Stimulated activated effector memory CD8-positive, alpha-beta T cell treated with anti-CD3 and anti-CD28 coated beads, Interleukin-12 subunit alpha, Interleukin-12 subunit beta, amount 100 ng/mL, for 72 hours (primary cell): Measurements from ENCODE around the gene ZNF883.

ENCODE experiments used
- ATAC-seq: fragments of 150-1000 bp; cut with Tn5 transposase; 2 replicates; pipeline ENCODE4 v1.10.0; 2021
- DNase-seq, 2 donors: peaks; one replicate each; pipeline ENCODE4 v3.0.0; 2021 to 2022; ENCODE audit warnings: low spot score in 2 of 2
- H3K27ac Mint-ChIP-seq: one replicate; pipeline ENCODE4 v1.8.0; 2022; ENCODE audit warnings: mild to moderate bottlenecking, mixed read lengths
- H3K36me3 Mint-ChIP-seq: one replicate; pipeline ENCODE4 v1.8.0; 2022; ENCODE audit warnings: mild to moderate bottlenecking, mixed read lengths
- H3K4me1 Mint-ChIP-seq: one replicate; pipeline ENCODE4 v1.8.0; 2022; ENCODE audit warnings: mixed read lengths
- H3K4me3 Mint-ChIP-seq: one replicate; pipeline ENCODE4 v1.8.0; 2022; ENCODE audit warnings: mild to moderate bottlenecking, mixed read lengths
- H3K9me3 Mint-ChIP-seq: one replicate; pipeline ENCODE4 v1.8.0; 2022; ENCODE audit warnings: mixed read lengths

ZNF883 gene

GRCh38 chr9:112955550-112955949 lies 56.4 kb downstream of the ZNF883 start:
- no peaks in the 10 kb centered on the region for H3K36me3 Mint-ChIP-seq
- H3K4me1 Mint-ChIP-seq: no peaks in the 10 kb centered on the region
- no peak for DNase-seq
- no peak for ATAC-seq
- H3K4me3 Mint-ChIP-seq: no peak overlapping the region
- no peak overlapping the region for H3K27ac Mint-ChIP-seq
- peaks cover 4% of the 10 kb centered on the region for H3K9me3 Mint-ChIP-seq

- ATAC-seq (no peak), DNase-seq (no peak)
- no peaks in the 10 kb centered on the region for H3K36me3 Mint-ChIP-seq
- no peak overlapping the region for H3K4me3 Mint-ChIP-seq
- no peaks in the 10 kb centered on the region for H3K4me1 Mint-ChIP-seq
- H3K9me3 Mint-ChIP-seq: peaks cover 11% of the 10 kb centered on the region
- no peak overlapping the region for H3K27ac Mint-ChIP-seq
Measured at GRCh38 chr9:112945620-112946208, 66.3 kb downstream of the ZNF883 start.

DNA sequence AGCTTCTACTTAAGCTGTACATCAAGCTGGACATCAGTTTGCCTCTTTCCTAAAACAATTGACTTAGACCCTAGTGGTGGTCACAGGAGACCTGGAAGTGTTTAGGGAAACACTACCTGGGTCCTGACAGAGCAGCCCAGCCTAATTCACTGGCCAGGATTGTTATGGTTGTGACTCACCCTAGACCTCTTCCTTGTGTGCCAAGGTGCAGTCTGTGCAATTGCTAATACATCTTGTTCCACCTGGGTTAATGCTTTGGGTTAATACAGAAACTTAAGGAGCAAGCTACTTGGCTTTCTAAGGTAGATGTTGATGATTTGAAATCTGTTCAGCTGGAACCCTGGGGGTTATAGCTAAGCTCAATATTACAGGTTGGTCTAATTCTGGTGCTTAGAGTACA lies 72.6 kb downstream of the ZNF883 start:
- ATAC-seq (no peak), DNase-seq (no peak)
- Mint-ChIP-seq H3K27ac (no peak overlapping the region), H3K4me1 (no peaks in the 10 kb centered on the region), H3K36me3 (no peaks in the 10 kb centered on the region), H3K4me3 (no peak overlapping the region), H3K9me3 (no peaks in the 10 kb centered on the region)

DNA sequence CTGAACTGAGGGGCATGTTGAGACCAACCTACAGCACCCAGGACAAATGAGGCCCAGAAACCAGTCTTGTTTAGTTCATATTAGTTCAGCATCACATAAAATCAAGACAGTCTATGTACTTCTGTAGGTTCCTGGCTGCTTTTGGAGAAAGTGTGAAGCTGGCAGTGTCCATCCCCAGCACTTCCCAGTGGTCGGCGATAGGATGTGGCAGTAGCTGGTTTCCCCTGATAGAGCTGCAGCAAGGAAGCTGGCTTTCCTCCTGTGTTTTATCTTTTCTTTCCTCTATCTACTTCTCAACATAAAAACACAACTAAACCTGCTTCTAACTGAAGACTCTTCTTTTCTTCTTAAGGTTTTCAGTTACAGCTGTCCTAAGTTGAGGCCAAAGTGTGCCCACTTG lies 78.3 kb downstream of the ZNF883 start:
- no peaks in the 10 kb centered on the region for H3K9me3 Mint-ChIP-seq
- ATAC-seq (peak; percentile 17), DNase-seq (no peak)
- no peak overlapping the region for H3K4me3 Mint-ChIP-seq
- no peak overlapping the region for H3K27ac Mint-ChIP-seq
- H3K36me3 Mint-ChIP-seq: no peaks in the 10 kb centered on the region
- no peaks in the 10 kb centered on the region for H3K4me1 Mint-ChIP-seq

DNA sequence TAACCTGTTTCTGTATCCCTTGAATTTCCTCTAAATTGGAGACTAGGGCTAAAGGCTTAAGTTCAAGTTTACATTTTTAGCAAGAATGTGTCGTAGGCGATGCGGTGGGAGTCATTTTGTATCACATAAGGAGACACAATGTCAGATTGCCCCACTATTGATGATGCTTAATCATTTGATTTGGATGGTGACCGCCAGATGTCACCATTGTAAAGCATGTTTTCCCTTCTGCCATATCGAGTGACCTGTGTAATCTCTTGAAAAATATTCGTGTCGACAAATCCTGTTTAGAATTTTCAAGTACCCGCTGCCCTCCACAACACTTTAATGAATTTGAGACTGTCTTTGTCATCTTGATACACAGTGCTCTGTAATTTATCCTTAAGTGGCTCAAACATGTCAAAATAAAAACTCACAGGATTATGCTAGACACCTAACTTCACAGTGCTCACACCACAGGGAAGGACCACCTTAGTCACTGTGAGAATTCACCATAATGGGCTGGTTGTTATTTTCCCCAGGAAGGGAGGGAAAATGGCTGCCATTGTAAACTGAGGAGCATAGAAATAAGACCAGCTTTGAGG lies 86.8 kb downstream of the ZNF883 start:
- H3K27ac Mint-ChIP-seq: no peak overlapping the region
- no peak overlapping the region for H3K4me3 Mint-ChIP-seq
- no peak for ATAC-seq
- H3K4me1 Mint-ChIP-seq: no peaks in the 10 kb centered on the region
- H3K36me3 Mint-ChIP-seq: no peaks in the 10 kb centered on the region
- H3K9me3 Mint-ChIP-seq: no peaks in the 10 kb centered on the region
- DNase-seq: no peak

DNA sequence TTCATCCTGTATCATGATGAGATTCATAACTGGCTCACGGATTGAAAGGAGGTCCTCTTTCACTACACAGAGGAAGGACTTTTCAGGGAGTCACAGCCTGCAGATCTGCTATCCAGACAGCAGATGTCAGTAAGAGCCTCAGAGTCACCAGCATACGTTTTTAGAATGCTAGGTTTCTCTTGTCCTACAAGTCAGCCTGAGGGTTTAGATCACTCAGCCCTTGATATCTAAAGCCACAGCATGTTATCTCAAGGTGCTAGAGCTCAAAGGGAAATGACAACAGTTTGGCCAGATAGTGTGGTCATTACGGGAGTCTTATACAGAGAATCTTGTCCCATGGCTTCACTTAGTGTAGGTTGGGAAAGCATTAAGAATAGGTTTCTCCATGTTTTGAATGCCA lies 90.4 kb downstream of the ZNF883 start:
- no peak for DNase-seq
- Mint-ChIP-seq H3K27ac (no peak overlapping the region), H3K4me3 (no peak overlapping the region), H3K36me3 (no peaks in the 10 kb centered on the region), H3K9me3 (no peaks in the 10 kb centered on the region), H3K4me1 (no peaks in the 10 kb centered on the region)
- ATAC-seq: peak; percentile 54

- Mint-ChIP-seq H3K4me3 (no peak overlapping the region), H3K9me3 (no peaks in the 10 kb centered on the region), H3K4me1 (no peaks in the 10 kb centered on the region), H3K36me3 (no peaks in the 10 kb centered on the region), H3K27ac (no peak overlapping the region)
- ATAC-seq (no peak), DNase-seq (no peak)
Measured at GRCh38 chr9:112917987-112918362, 94.0 kb downstream of the ZNF883 start.

DNA sequence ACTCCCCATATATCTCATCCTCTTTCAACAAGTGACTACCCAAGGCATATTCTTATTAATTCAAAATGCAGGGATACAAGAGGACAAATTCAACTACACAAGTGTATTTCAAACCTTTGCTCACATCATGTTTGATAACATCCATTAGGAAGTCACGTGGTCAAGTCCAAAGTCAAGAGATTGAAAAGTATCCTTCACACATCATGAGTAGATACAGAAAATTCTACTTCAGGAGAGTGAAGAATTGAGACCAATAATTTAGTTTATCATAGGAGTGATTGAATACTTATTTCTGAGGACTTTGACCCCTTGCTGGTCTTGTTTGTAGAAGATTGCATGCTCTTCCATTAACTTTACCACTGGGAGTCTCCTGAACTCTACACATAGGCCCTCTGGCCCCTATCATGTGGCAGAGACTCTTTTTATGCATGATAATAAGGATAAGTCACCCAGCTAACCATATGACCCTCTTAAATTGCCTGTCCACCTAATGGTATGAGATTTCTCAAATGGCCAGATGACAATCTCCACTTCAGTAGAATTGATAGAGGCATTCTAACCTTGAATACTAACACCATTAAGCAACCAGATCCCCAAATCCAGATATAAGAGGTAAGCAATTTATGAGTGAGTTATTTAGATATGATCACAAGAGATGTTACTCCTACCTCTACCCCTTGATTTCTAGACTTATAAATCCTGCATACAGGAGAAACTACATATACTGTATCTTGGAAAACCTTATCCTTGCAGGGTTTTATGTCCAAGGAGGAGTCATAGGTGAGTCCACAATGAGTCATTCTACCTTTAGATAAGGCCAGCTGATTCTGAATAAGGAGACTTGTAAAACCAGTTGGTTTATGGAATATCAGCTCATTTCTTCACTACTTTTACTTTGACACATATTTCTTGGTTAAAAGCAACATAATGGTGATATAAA lies 94.7 kb downstream of the ZNF883 start:
- Mint-ChIP-seq H3K36me3 (no peaks in the 10 kb centered on the region), H3K4me3 (no peak overlapping the region)

DNA sequence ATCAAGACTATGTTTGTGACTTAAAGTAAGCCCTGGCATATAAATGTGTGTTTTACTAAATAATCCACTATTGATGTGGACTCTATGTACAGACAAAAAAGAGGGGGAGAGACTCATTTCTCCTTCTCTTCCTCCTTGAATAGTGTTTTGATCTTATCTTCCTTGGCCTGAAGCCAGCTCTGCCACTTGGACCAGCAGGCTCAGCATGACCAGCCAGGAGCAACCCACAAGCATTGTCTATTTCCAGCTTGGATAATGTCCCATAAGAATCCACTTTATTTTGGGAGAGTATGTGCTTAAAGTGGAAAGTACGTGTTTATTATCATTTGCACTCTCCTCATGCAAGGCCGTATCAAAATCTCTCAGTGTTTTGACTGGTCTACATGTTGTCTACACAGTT lies 97.5 kb downstream of the ZNF883 start:
- no peak overlapping the region for H3K4me3 Mint-ChIP-seq
- no peak for DNase-seq
- no peaks in the 10 kb centered on the region for H3K4me1 Mint-ChIP-seq

More for the DNA sequence above, 94.7 kb downstream of the ZNF883 start:
- DNase-seq: no peak
- H3K4me1 Mint-ChIP-seq: no peaks in the 10 kb centered on the region
- H3K9me3 Mint-ChIP-seq: no peaks in the 10 kb centered on the region
- no peak overlapping the region for H3K27ac Mint-ChIP-seq
- ATAC-seq: no peak

GRCh38 chr9:112913326-112913725 lies 98.7 kb downstream of the ZNF883 start:
- DNase-seq (no peak), ATAC-seq (no peak)
- no peaks in the 10 kb centered on the region for H3K36me3 Mint-ChIP-seq
- no peaks in the 10 kb centered on the region for H3K4me1 Mint-ChIP-seq
- no peak overlapping the region for H3K27ac Mint-ChIP-seq
- H3K4me3 Mint-ChIP-seq: no peak overlapping the region
- no peaks in the 10 kb centered on the region for H3K9me3 Mint-ChIP-seq

More for the DNA sequence above, 97.5 kb downstream of the ZNF883 start:
- no peak overlapping the region for H3K27ac Mint-ChIP-seq
- no peak for ATAC-seq
- H3K36me3 Mint-ChIP-seq: no peaks in the 10 kb centered on the region
- H3K9me3 Mint-ChIP-seq: no peaks in the 10 kb centered on the region

GRCh38 chr9:112912636-112913035 lies 99.4 kb downstream of the ZNF883 start:
- no peak overlapping the region for H3K27ac Mint-ChIP-seq
- H3K36me3 Mint-ChIP-seq: no peaks in the 10 kb centered on the region
- no peak overlapping the region for H3K4me3 Mint-ChIP-seq
- ATAC-seq (no peak), DNase-seq (no peak)
- no peaks in the 10 kb centered on the region for H3K9me3 Mint-ChIP-seq
- no peaks in the 10 kb centered on the region for H3K4me1 Mint-ChIP-seq

- no peaks in the 10 kb centered on the region for H3K4me1 Mint-ChIP-seq
Measured at GRCh38 chr9:112911736-112912135, 100.3 kb downstream of the ZNF883 start.

More at GRCh38 chr9:112911736-112912135, 100.3 kb downstream of the ZNF883 start:
- Mint-ChIP-seq H3K27ac (no peak overlapping the region), H3K36me3 (no peaks in the 10 kb centered on the region), H3K9me3 (no peaks in the 10 kb centered on the region), H3K4me3 (no peak overlapping the region)
- no peak for ATAC-seq
- no peak for DNase-seq
